ENCODE measurements around the gene CAMTA1.

Gene CAMTA1

DNA sequence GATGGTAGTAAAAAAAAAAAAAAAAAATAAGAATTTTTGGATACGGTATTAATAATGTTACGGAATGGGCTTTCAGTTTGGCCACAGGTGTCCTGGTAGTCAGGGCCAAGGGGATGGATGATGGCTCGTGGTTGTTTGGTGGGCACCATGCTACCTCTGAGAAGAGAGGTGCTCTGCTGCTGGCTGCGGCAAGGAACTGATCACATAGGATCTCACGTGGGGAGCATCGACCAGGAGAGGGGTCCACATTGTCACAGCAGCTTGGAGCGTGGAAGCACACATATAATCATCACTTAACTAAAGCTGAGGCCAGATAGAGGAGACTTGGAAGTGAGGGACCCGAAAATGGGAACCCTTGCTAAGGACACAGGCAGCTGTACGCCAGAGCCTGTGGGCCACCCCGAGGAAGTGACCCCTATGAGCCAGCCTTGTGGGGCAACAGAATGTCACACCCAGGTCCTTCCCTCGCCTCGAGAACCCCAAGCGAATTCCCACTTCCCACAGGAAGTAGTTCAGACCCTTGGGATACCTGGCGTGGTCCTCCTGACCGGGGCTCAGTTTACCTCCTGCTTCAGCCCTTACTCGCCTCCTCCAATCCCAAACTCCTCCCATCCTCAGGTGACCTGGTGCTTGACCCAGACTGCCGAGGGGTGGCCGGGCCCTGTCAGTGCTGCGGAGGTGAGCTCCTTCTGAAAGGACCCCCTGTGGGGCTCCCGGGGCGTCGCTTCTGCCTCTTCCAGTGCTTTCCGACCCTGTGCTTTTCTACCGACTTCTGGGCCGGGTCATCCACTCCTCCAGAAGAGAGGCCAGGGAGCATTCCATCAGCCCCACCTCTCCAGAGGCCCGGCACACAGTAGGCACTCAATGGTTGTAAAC lies 222.0 kb downstream of the CAMTA1 start:
- DNase-seq (ENCODE audit: low read depth): no peak

- no peak for DNase-seq (ENCODE audit: low read depth)
Measured at GRCh38 chr1:7007902-7008301, 222.6 kb downstream of the CAMTA1 start.

- no peak for DNase-seq (ENCODE audit: low read depth)
Measured at GRCh38 chr1:7008331-7008730, 223.1 kb downstream of the CAMTA1 start.

DNA sequence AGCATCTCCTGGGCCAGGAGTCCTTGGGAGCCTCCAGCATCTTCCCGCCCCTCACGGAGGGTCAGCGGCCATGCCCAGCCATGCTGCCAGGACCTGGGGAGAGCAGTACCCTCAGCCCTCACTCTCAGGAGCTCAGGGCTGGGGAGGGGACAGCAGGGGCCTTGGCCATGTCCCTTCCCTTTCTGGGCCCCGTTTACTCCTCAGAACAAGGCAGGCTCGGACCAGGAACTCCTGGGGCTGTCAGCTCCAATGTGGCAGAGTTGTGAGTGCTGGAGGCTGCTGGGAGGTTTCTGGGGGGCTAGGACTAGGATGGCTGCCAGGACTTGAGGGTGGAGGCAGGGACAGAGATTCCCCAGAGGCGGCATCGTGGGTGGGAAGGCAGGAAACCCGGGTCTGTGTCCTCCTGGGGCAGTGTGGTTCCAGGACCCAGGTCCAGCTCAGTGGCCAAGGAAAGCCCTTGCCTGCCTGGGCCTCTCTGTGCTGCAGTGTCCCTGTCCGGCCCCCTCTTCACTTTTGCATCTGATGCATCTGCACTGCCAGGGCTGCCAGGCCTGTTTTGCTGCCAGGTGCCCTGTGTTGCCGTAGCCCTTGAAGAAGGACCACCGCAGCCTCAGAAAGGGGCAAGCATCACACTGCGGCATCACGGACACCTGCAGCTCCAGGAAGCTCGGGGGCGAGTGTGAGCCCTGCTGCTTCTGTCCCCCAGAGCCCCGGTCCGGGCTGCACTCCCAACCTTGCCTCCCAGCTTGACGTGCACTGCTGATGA lies 223.9 kb downstream of the CAMTA1 start:
- no peak for DNase-seq (ENCODE audit: low read depth)

GRCh38 chr1:7009741-7010525 lies 224.7 kb downstream of the CAMTA1 start:
- no peak for DNase-seq (ENCODE audit: low read depth)

GRCh38 chr1:7010534-7011200 lies 225.4 kb downstream of the CAMTA1 start:
- DNase-seq (ENCODE audit: low read depth): no peak

GRCh38 chr1:7011826-7012225 lies 226.6 kb downstream of the CAMTA1 start:
- DNase-seq (ENCODE audit: low read depth): no peak

DNA sequence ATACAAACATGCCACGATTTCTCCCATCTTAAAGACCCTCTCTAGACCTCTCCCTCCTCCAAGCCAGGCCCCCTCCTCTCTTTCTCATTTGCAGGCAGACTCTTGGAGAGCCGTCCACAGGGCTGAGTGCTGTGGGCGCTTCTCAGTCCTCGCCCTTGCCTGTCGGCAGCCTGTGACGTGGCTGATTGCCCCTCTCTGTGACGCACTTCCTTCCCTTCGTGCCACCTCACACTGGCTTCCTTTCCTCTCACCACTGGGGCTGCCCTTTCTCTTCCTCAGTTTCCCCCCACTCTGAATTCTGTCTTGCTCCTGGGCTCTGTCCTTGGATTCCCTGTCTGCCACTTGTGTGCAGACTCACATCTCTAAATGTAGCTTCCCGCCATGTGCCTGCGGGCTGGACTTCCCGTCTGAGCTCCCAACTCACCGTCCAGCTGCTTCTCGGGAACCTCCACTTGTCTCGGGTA lies 227.2 kb downstream of the CAMTA1 start:
- no peak for DNase-seq (ENCODE audit: low read depth)

GRCh38 chr1:7013833-7014639 lies 228.8 kb downstream of the CAMTA1 start:
- DNase-seq (ENCODE audit: low read depth): no peak

GRCh38 chr1:7014640-7014930 lies 229.3 kb downstream of the CAMTA1 start:
- DNase-seq (ENCODE audit: low read depth): no peak

GRCh38 chr1:7015022-7015421 lies 229.8 kb downstream of the CAMTA1 start:
- DNase-seq (ENCODE audit: low read depth): no peak

DNA sequence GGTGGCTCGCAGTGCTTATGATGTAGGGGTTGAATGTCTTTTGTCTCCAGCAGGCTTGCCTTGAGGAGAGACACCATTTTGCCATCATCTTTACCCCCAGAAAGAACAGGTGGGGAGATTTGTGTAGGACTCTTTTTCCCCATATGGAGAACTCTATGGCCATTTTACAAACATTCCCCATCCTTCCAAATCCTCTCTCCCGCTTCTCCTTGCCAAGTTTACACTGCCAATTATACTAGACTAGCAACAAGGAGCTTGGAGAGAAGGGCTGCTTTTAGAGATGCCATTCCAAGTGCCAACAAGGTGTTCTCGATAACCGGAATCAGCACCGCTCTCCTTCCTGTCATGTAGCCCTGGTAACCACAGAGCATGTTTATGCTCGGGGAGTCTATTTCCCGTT lies 233.1 kb downstream of the CAMTA1 start:
- DNase-seq (ENCODE audit: low read depth): no peak

GRCh38 chr1:7018826-7019225 lies 233.6 kb downstream of the CAMTA1 start:
- DNase-seq (ENCODE audit: low read depth): no peak

DNA sequence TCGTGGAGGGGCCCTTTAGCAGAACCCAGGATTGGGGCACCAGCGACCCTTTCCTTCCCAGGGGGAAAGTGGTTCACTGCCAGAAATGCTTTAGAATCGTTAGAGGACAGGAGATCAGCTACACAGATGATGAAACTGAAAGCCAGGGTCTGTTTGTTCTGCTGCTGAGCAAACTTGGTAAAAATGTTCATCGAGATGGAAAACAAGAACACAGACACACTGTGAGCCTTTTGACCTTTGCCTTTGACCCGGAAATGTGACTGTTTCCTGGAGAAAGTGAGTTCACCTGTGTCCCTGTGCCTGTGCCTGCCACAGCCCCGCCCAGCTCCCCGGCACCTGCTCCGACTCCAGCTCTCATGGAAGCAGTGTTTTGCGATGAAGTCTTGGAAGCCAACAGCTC lies 234.3 kb downstream of the CAMTA1 start:
- DNase-seq (ENCODE audit: low read depth): no peak

DNA sequence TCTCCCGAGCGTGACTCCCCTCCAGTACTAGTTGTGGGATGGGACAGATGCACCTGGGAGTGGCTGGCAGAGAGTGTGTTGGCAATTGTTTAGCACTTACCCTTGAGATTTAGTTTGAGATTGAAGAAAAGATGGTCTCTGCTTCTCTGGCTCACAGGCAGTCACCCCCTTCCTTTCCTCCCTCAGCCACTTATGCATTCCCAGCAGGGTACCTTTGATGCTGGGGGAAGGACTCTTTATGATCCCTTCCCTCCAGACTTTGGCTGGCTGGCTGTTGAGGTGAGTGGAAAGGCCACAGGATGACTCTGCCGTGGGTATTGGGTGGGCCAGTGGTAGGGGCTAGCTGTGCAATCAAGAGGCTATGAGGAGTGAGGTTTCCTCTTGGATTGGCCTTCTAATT lies 236.8 kb downstream of the CAMTA1 start:
- DNase-seq (ENCODE audit: low read depth): no peak

DNA sequence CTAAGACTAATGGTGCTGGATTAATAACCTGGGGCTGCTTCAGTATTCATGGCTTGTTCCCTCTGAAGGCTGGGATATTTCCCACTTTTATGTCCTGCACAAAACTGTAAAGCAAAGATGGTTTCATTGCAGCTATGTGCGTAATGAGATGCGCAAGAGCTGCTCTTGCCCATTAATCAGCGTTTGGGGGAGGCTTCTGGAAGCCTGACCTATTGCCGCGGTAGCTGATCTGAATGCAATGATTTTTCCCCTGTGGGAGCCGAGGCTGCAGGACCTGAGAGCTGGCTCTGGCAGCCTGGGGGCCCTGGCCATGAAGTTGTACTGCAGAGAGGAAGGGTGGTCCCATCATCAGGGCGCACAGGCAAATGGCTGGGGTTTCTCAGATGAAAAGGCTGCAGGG lies 239.8 kb downstream of the CAMTA1 start:
- no peak for DNase-seq (ENCODE audit: low read depth)

GRCh38 chr1:7026169-7026568 lies 240.9 kb downstream of the CAMTA1 start:
- DNase-seq (ENCODE audit: low read depth): no peak

DNA sequence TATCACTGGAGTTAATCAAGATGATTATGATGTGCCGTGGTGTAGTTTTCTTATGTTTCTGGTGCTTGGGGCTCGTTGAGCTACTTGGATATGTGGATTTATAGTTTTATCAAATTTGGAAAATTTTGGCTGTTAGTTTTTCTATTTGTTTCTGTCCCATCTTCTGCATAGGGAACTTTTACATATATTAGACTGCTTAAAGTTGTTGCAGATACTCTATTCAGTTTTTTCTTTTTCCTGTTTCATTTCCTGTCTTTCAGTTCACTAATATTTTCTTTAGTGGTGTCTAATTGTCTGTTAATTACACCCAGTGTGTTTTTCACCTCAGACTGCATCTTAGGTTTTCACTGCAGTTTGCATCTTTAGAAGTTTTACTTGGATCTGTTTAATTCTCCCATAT lies 247.7 kb downstream of the CAMTA1 start:
- no peak for DNase-seq (ENCODE audit: low read depth)

DNA sequence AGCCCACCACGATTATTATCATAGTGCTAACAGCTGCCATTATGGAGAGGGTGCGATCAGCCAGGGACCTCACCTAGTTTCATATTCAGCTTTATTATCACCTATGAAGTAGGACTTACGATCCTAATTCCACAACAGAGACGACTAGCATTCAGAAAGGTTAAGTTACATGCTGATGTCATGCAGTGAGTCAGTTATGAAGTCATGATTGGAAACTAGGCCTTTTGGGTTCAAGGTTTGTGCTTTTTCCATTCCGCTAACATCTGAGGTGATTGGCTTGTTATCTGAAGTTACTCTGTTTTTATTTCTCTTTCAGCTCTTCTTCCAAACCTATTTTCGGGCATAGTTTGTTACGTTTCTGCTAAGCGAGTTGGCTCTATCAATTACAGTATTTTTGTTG lies 251.1 kb downstream of the CAMTA1 start:
- DNase-seq (ENCODE audit: low read depth): no peak

GRCh38 chr1:7039590-7040220 lies 254.5 kb downstream of the CAMTA1 start:
- DNase-seq (ENCODE audit: low read depth): no peak
